GM23248 (cell line): ENCODE results near the gene ZFX. TPM values are rescaled to one million over a fixed set of nuclear protein-coding genes. Genes with fewer than 3 reads are reported as not detected.
A peak's percentile ranks its signal among the peaks of the same experiment; 100 is the strongest.

Experiments
- DNase-seq: peaks from one replicate; pipeline ENCODE4 v3.0.0-alpha.2; 2015
- H2AFZ ChIP-seq: fragments of 200-600 bp; sonication (generic); 2 replicates; pipeline ENCODE4 v1.6.1; 2016; ENCODE audit warnings: antibody characterized with exemption
- H3F3A ChIP-seq: fragments of 200-600 bp; sonication (generic); 2 replicates; pipeline ENCODE4 v1.6.1; 2016; ENCODE audit warnings: mild to moderate bottlenecking, antibody characterized with exemption, mixed run types; ENCODE audit not compliant: insufficient read depth
- H3K27ac ChIP-seq: fragments of 200-600 bp; sonication (generic); 2 replicates; pipeline ENCODE4 v1.5.1; 2016; ENCODE audit warnings: mild to moderate bottlenecking
- H3K27me3 ChIP-seq: fragments of 200-600 bp; sonication (generic); replicated peaks from 2 replicates; pipeline ENCODE4 v1.6.1; 2016; ENCODE audit warnings: mild to moderate bottlenecking; ENCODE audit not compliant: insufficient read depth
- H3K36me3 ChIP-seq: fragments of 200-600 bp; sonication (generic); 2 replicates; pipeline ENCODE4 v1.6.1; 2016; ENCODE audit warnings: low read depth, mild to moderate bottlenecking
- H3K4me1 ChIP-seq: fragments of 200-600 bp; sonication (generic); 2 replicates; pipeline ENCODE4 v1.6.1; 2016; ENCODE audit warnings: mild to moderate bottlenecking; ENCODE audit not compliant: insufficient read depth
- H3K4me2 ChIP-seq: fragments of 200-600 bp; sonication (generic); one replicate; pipeline ENCODE4 v1.6.1; 2016; ENCODE audit warnings: mild to moderate bottlenecking; ENCODE audit not compliant: unreplicated experiment
- H3K4me3 ChIP-seq: fragments of 200-600 bp; sonication (generic); 2 replicates; pipeline ENCODE4 v1.5.1; 2016; ENCODE audit warnings: mild to moderate bottlenecking
- H3K79me2 ChIP-seq: fragments of 200-600 bp; sonication (generic); 2 replicates; pipeline ENCODE4 v1.6.1; 2016; ENCODE audit warnings: mild to moderate bottlenecking; ENCODE audit not compliant: insufficient read depth
- H3K9ac ChIP-seq: fragments of 200-600 bp; sonication (generic); 2 replicates; pipeline ENCODE4 v1.6.1; 2016; ENCODE audit warnings: mild to moderate bottlenecking
- H3K9me2 ChIP-seq: fragments of 200-600 bp; sonication (generic); 2 replicates; pipeline ENCODE4 v1.6.1; 2016; ENCODE audit warnings: mixed run types, mild to moderate bottlenecking, moderate library complexity; ENCODE audit not compliant: insufficient read depth
- H3K9me3 ChIP-seq: fragments of 200-600 bp; sonication (generic); one replicate; pipeline ENCODE4 v1.6.1; 2017; ENCODE audit warnings: low read depth
- H4K20me1 ChIP-seq: fragments of 200-600 bp; sonication (generic); 2 replicates; pipeline ENCODE4 v1.6.0; 2016; ENCODE audit not compliant: insufficient read depth
- EZH2 ChIP-seq: fragments of 200-600 bp; sonication (generic); IDR thresholded peaks from 2 replicates; pipeline ENCODE4 v1.6.1; 2018; ENCODE audit warnings: antibody characterized with exemption, mild to moderate bottlenecking; ENCODE audit not compliant: insufficient read depth, poor library complexity, severe bottlenecking
- EZH2phosphoT487 ChIP-seq: fragments of 200-600 bp; sonication (generic); IDR thresholded peaks from 2 replicates; pipeline ENCODE4 v1.6.1; 2018; ENCODE audit warnings: antibody characterized with exemption, moderate library complexity, mild to moderate bottlenecking, low read depth; ENCODE audit not compliant: insufficient read depth
- WGBS, 2 experiments: methylation state at CpG; one replicate each; pipeline ENCODE4 v1.1.6; 2015 to 2017; ENCODE audit warnings: low lambda C conversion rate in 2 of 2, low coverage in 1 of 2; ENCODE audit errors: missing lambda C conversion rate in 2 of 2; 5-methylcytosine and 5-hydroxymethylcytosine counted together
- in situ Hi-C: fragments of 300-500 bp; cut with MboI; formaldehyde crosslinking; loops from 2 replicates; pipeline ENCODE4 v1.15.0; 2020
- polyA plus RNA-seq: library from polyadenylated mRNA; unstranded; fragments of >200 nt; fragmentation: Nextera tagmentation; extraction: Ambion mirVana; gene quantifications from 2 replicates; pipeline ENCODE4 v1.2.1, GENCODE V29; 2016
- small RNA-seq: library from RNA; depleted of rRNA; stranded (forward); fragments of <200 nt; gene quantifications from one replicate; pipeline ENCODE3, GENCODE V24; 2014; ENCODE audit warnings: low read depth, low replicate concordance
- total RNA-seq: library from RNA; depleted of rRNA; stranded (reverse); fragments of >200 nt; shearing (Covaris generic); gene quantifications from 2 replicates; pipeline ENCODE4 v1.2.3, GENCODE V29; 2014; rRNA removed

ZFX gene
- total and polyA plus RNA-seq, 2 experiments from 2014 or later: 19.6 to 24.1 TPM

GRCh38 chrX:24260842-24261550, 111.5 kb downstream of the ZFX start:
- Histone ChIP-seq H3K4me1 (no peaks in the 10 kb centered on the region), H3K9me2 (no peaks in the 10 kb centered on the region), H3K9ac (0 out of 2 replicates have a peak overlapping the region, but pooled peaks have one; percentile 25), H3K36me3 (no peaks in the 10 kb centered on the region), H3K4me3 (no peak overlapping the region), H3K27me3 (no peaks in the 10 kb centered on the region), H3K9me3 (no peaks in the 10 kb centered on the region), H3K79me2 (no peaks in the 10 kb centered on the region), H3K4me2 (no peak overlapping the region), H2AFZ (peak overlapping the region; percentile 38; the same call in 1 of the 2 replicates), H4K20me1 (no peaks in the 10 kb centered on the region), H3K27ac (no peak overlapping the region), H3F3A (no peaks in the 10 kb centered on the region)
- peak; percentile 60 for DNase-seq
- in situ Hi-C loops: no loop called here
- TF ChIP-seq EZH2 (no peak), EZH2phosphoT487 (no peak)
- WGBS, 2 experiments: 28 to 35% methylated on average over 9 to 10 of the region's 10 CpGs

DNA sequence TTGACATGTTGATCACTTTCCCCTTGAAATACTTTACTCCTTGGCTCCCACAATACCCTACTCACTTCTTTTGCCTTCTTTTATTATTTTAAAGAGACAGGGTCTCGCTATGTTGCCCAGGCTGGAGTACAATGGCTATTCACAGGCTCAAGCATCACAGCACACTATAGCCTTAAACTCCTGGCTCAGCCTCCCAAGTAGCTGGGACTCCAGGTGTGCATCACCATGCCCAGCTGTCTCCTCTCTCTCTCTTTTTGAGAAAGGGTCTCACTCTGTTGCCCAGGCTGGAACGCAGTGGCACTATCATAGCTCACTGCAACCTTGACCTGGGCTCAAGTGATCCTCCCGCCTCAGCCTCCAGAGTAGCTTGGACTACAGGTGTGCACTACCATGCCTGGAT, 112.8 kb downstream of the ZFX start:
- Histone ChIP-seq H3K4me3 (no peak overlapping the region), H3K9me3 (no peaks in the 10 kb centered on the region), H3K79me2 (no peaks in the 10 kb centered on the region), H3F3A (no peaks in the 10 kb centered on the region; the same call in 1 of the 2 replicates), H4K20me1 (no peaks in the 10 kb centered on the region), H3K4me2 (no peak overlapping the region), H3K9me2 (no peaks in the 10 kb centered on the region), H3K4me1 (peaks cover 2% of the 10 kb centered on the region; the same call in 1 of the 2 replicates), H3K27ac (no peak overlapping the region), H3K9ac (no peak overlapping the region), H3K27me3 (no peaks in the 10 kb centered on the region), H3K36me3 (no peaks in the 10 kb centered on the region), H2AFZ (no peak overlapping the region)
- 93 to 98% methylated on average over 3 of the region's 3 CpGs for WGBS, 2 experiments
- no peak for DNase-seq
- no peak for TF ChIP-seq EZH2
- TF ChIP-seq EZH2phosphoT487: no peak
- in situ Hi-C loops: no loop called here

- Histone ChIP-seq H3K36me3 (no peaks in the 10 kb centered on the region), H3K4me3 (no peak overlapping the region), H3K27me3 (no peaks in the 10 kb centered on the region), H3K79me2 (no peaks in the 10 kb centered on the region), H3K4me2 (no peak overlapping the region), H3K9me3 (no peaks in the 10 kb centered on the region), H2AFZ (no peak overlapping the region), H3K9ac (no peak overlapping the region), H3K27ac (no peak overlapping the region), H3K4me1 (peaks cover 7% of the 10 kb centered on the region; the same call in 1 of the 2 replicates), H3K9me2 (no peaks in the 10 kb centered on the region), H4K20me1 (no peaks in the 10 kb centered on the region), H3F3A (no peaks in the 10 kb centered on the region; the same call in 1 of the 2 replicates)
- in situ Hi-C loops: no loop called here
- WGBS, 2 experiments: 80 to 85% methylated on average over 6 of the region's 6 CpGs
- DNase-seq: peak; percentile 12
- TF ChIP-seq EZH2phosphoT487: no peak
- no peak for TF ChIP-seq EZH2
Observed at GRCh38 chrX:24264383-24264782, 114.9 kb downstream of the ZFX start.

Small RNAs within 50 kb of the gene (small RNA-seq; reads per million reads assigned to genes)
- 0.81 reads per million, percentile 30 among the genes with 10 or more reads in this experiment for gene RF00263

Other genes starting within 250 kb of the ZFX start
- 7.3 and 8.6 TPM in 2 replicates for gene APOO, start 241.8 kb upstream of the ZFX start, total RNA-seq
- gene APOO, start 241.8 kb upstream of the ZFX start, polyA plus RNA-seq: 20.2 and 21.0 TPM in 2 replicates
- not detected in 2 replicates for gene CXorf58, start 241.7 kb upstream of the ZFX start, total RNA-seq
- not detected in 2 replicates for gene CXorf58, start 241.7 kb upstream of the ZFX start, polyA plus RNA-seq
- gene KLHL15, start 122.5 kb upstream of the ZFX start, total RNA-seq: 8.1 and 8.2 TPM in 2 replicates
- gene KLHL15, start 122.5 kb upstream of the ZFX start, polyA plus RNA-seq: 2.9 and 3.4 TPM in 2 replicates
- 163 and 190 TPM in 2 replicates for gene EIF2S3, start 94.8 kb upstream of the ZFX start, total RNA-seq
- 57.2 and 57.9 TPM in 2 replicates for gene EIF2S3, start 94.8 kb upstream of the ZFX start, polyA plus RNA-seq
- not detected in 2 replicates for gene SUPT20HL2, start 164.3 kb downstream of the ZFX start, total RNA-seq
- not detected in 2 replicates for gene SUPT20HL2, start 164.3 kb downstream of the ZFX start, polyA plus RNA-seq
- not detected in 2 replicates for gene SUPT20HL1, start 210.9 kb downstream of the ZFX start, total RNA-seq
- not detected in 2 replicates for gene SUPT20HL1, start 210.9 kb downstream of the ZFX start, polyA plus RNA-seq